Measurements from ENCODE around the gene RAMP1.

Gene RAMP1

DNA sequence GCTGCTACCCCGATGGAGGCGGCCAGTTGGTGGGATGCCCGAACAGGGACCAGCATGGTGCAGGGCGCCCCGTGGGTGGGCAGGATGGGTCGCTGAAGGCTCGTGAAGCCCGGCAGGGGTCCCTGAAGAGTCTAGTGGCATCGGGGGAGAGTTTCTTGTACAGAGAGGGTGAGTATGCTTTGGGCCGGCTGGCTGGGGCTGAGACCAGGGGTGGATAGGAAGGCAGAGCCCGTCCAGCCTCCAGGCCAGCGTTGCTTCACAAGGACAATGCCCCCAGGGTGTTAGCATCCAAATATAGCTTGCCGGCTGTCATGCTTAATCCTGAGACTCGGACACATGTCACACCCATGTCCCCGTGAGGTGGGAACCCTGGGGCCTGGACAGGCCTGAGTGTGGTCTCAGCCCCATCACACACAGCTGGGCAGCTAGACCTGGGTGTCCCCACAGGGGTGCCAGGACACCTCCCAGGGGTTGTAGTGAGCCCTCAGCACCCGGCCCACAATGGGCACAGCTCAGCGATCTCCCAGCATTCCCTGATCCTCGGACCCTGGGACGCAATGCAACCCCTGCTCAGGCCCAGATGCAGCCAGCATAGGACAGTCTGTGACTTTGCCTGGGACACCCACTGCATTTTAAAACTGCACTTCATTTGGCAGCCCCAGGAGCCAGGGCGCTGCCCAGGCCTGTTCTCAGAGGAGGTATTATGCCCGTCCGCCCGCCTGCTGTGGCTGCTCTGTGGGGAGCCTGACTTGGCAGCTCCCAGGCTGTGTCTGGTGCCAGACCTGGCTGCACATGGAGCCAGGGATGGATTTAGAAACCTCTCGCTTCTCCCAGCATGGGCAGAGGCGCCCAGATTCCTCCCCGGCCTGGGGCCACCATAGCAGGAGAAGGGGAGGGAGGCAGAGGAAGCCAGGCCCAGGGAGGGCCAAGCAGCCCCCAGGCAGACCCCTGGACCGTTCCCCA is 36.4 kb downstream of the RAMP1 start:
- Histone ChIP-seq H3K27ac (ENCODE audit: poor library complexity, severe bottlenecking) (no peak overlapping the region), H3K9me3 (ENCODE audit: severe bottlenecking) (no peaks in the 10 kb centered on the region), H3K27me3 (ENCODE audit: insufficient read depth, poor library complexity, severe bottlenecking) (no peaks in the 10 kb centered on the region), H3K36me3 (ENCODE audit: low read depth) (no peaks in the 10 kb centered on the region), H3K4me1 (ENCODE audit: insufficient read depth, poor library complexity, severe bottlenecking) (peaks cover 11% of the 10 kb centered on the region), H3K4me3 (ENCODE audit: severe bottlenecking) (no peak overlapping the region)
- DNase-seq (ENCODE audit: low spot score): peak; percentile 50
- TF ChIP-seq, protein P1, sequence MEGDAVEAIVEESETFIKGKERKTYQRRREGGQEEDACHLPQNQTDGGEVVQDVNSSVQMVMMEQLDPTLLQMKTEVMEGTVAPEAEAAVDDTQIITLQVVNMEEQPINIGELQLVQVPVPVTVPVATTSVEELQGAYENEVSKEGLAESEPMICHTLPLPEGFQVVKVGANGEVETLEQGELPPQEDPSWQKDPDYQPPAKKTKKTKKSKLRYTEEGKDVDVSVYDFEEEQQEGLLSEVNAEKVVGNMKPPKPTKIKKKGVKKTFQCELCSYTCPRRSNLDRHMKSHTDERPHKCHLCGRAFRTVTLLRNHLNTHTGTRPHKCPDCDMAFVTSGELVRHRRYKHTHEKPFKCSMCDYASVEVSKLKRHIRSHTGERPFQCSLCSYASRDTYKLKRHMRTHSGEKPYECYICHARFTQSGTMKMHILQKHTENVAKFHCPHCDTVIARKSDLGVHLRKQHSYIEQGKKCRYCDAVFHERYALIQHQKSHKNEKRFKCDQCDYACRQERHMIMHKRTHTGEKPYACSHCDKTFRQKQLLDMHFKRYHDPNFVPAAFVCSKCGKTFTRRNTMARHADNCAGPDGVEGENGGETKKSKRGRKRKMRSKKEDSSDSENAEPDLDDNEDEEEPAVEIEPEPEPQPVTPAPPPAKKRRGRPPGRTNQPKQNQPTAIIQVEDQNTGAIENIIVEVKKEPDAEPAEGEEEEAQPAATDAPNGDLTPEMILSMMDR (IDR thresholded peaks at IDR 0.05; ENCODE audit: poor library complexity, severe bottlenecking): no peak
- peak; percentile 76 for ATAC-seq (ENCODE audit: low read depth)

DNA sequence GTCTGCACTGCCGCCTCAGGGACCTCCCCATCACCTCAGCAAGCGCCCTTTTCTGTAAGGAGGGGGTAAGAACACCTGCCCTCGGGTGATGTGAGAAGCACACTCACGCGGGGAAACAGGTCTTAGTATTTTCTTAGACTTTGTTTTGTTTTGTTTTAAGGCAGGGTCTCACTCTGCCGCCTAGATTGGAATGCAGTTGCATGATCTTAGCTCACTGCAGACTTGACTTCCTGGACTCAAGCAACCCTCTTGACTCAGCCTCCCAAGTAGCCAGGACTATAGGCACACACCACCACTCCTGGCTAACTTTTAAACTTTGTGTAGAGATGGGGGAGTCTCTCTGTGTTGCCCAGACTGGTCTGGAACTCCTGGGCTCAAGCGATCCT is 37.1 kb downstream of the RAMP1 start:
- peak; percentile 41; the same call in 2 of the 3 replicates for ATAC-seq (ENCODE audit: low read depth)
- TF ChIP-seq, protein P1 (IDR thresholded peaks at IDR 0.05; ENCODE audit: poor library complexity, severe bottlenecking): no peak
- Histone ChIP-seq H3K27me3 (ENCODE audit: insufficient read depth, poor library complexity, severe bottlenecking) (no peaks in the 10 kb centered on the region), H3K4me3 (ENCODE audit: severe bottlenecking) (no peak overlapping the region), H3K36me3 (ENCODE audit: low read depth) (no peaks in the 10 kb centered on the region), H3K9me3 (ENCODE audit: severe bottlenecking) (no peaks in the 10 kb centered on the region), H3K4me1 (ENCODE audit: insufficient read depth, poor library complexity, severe bottlenecking) (peaks cover 11% of the 10 kb centered on the region), H3K27ac (ENCODE audit: poor library complexity, severe bottlenecking) (no peak overlapping the region)
- DNase-seq (ENCODE audit: low spot score): no peak

DNA sequence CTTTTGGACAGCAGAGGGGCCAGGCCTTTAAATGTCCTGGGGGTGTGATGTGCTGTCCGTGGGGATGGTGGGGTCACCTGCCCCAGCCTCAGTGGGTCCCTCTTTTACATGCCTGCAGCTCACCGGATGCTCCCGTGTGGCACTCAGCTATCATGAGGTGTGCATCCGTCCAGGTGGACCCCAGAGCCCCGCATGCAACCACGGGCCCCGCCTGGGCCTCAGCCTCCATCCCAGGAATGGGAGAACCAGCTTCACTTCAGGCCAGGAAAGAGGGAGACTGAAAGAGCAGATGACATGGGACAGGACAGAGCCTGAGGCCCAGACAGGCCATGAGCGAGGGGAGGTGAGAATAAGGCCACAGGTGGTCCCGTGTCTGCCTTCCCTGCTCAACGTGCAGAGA is 37.5 kb downstream of the RAMP1 start:
- no peak overlapping the region for H3K27ac ChIP-seq (ENCODE audit: poor library complexity, severe bottlenecking)
- no peak for ATAC-seq (ENCODE audit: low read depth)
- H3K4me3 ChIP-seq (ENCODE audit: severe bottlenecking): no peak overlapping the region
- TF ChIP-seq, protein P1 (IDR thresholded peaks at IDR 0.05; ENCODE audit: poor library complexity, severe bottlenecking): no peak
- DNase-seq (ENCODE audit: low spot score): no peak
- no peaks in the 10 kb centered on the region for H3K27me3 ChIP-seq (ENCODE audit: insufficient read depth, poor library complexity, severe bottlenecking)
- peaks cover 11% of the 10 kb centered on the region for H3K4me1 ChIP-seq (ENCODE audit: insufficient read depth, poor library complexity, severe bottlenecking)
- no peaks in the 10 kb centered on the region for H3K36me3 ChIP-seq (ENCODE audit: low read depth)
- H3K9me3 ChIP-seq (ENCODE audit: severe bottlenecking): no peaks in the 10 kb centered on the region

DNA sequence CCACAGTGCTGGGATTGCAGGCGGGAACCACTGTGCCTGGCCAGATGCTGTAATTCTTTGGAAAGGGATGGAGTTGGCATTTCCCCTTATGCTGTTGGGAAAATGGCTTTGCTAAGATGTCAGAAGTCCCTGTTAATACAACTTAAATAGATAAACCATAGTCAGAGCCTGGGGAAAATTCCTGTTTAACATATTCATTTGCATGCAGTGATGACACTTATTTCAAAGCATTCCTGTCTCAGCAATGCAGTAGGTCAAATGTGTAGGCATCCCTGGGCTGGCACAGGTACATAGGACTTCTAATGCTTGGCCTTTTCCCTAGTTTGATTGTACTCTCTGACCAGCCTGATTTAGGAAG is 38.6 kb downstream of the RAMP1 start:
- H3K27ac ChIP-seq (ENCODE audit: poor library complexity, severe bottlenecking): no peak overlapping the region

More for the DNA sequence above, 38.6 kb downstream of the RAMP1 start:
- ATAC-seq (ENCODE audit: low read depth) (peak; percentile 19; the same call in 2 of the 3 replicates), DNase-seq (ENCODE audit: low spot score) (no peak)
- Histone ChIP-seq H3K36me3 (ENCODE audit: low read depth) (no peaks in the 10 kb centered on the region), H3K4me1 (ENCODE audit: insufficient read depth, poor library complexity, severe bottlenecking) (peaks cover 11% of the 10 kb centered on the region), H3K9me3 (ENCODE audit: severe bottlenecking) (no peaks in the 10 kb centered on the region), H3K4me3 (ENCODE audit: severe bottlenecking) (no peak overlapping the region), H3K27me3 (ENCODE audit: insufficient read depth, poor library complexity, severe bottlenecking) (no peaks in the 10 kb centered on the region)
- TF ChIP-seq, protein P1 (IDR thresholded peaks at IDR 0.05; ENCODE audit: poor library complexity, severe bottlenecking): no peak
